OCI-LY1 (cell line): ENCODE data around the gene ENTPD8.

Source experiments
- H2AFZ ChIP-seq: fragments of 200-600 bp; sonication (generic), shearing (Covaris generic); 2 replicates; pipeline ENCODE4 v1.6.0; 2014; ENCODE audit warnings: antibody characterized with exemption, mild to moderate bottlenecking, low read length
- H3F3A ChIP-seq: fragments of 200-600 bp; sonication (generic), shearing (Covaris generic); 2 replicates; pipeline ENCODE4 v1.6.0; 2014; ENCODE audit warnings: mild to moderate bottlenecking, antibody characterized with exemption, low read length, moderate library complexity; ENCODE audit not compliant: insufficient read depth
- H3K27ac ChIP-seq: fragments of 200-600 bp; sonication (generic); 2 replicates; pipeline ENCODE4 v1.5.1; 2014; ENCODE audit warnings: low read length, mixed run types, mild to moderate bottlenecking, low read depth; ENCODE audit not compliant: poor library complexity, severe bottlenecking
- H3K27me3 ChIP-seq: fragments of 200-600 bp; sonication (generic); 2 replicates; pipeline ENCODE4 v1.6.0; 2014; ENCODE audit warnings: antibody characterized with exemption, mild to moderate bottlenecking, low read length, moderate library complexity; ENCODE audit not compliant: insufficient read depth
- H3K36me3 ChIP-seq: fragments of 200-600 bp; sonication (generic); 2 replicates; pipeline ENCODE4 v1.6.1; 2014; ENCODE audit warnings: mild to moderate bottlenecking, antibody characterized with exemption, low read length, moderate library complexity, mixed read lengths; ENCODE audit not compliant: insufficient read depth
- H3K4me1 ChIP-seq: fragments of 200-600 bp; sonication (generic); 2 replicates; pipeline ENCODE4 v1.5.1; 2014; ENCODE audit warnings: mild to moderate bottlenecking, low read length, moderate library complexity; ENCODE audit not compliant: insufficient read depth, severe bottlenecking
- H3K4me2 ChIP-seq: fragments of 200-600 bp; sonication (generic), shearing (Covaris generic); 2 replicates; pipeline ENCODE4 v1.6.1; 2014; ENCODE audit warnings: low read length
- H3K4me3 ChIP-seq: fragments of 200-600 bp; sonication (generic); 2 replicates; pipeline ENCODE4 v1.5.1; 2014; ENCODE audit warnings: low read length, low read depth, mild to moderate bottlenecking, mixed read lengths; ENCODE audit not compliant: poor library complexity, severe bottlenecking
- H3K79me2 ChIP-seq: fragments of 200-600 bp; shearing (Covaris generic); 2 replicates; pipeline ENCODE4 v1.6.1; 2016; ENCODE audit warnings: mixed run types, low read length, mixed read lengths; ENCODE audit not compliant: insufficient read depth
- H3K9ac ChIP-seq: fragments of 200-600 bp; sonication (generic), shearing (Covaris generic); 2 replicates; pipeline ENCODE4 v1.6.1; 2014; ENCODE audit warnings: mild to moderate bottlenecking, low read length, mixed read lengths
- H3K9me2 ChIP-seq: fragments of 200-600 bp; sonication (generic), shearing (Covaris generic); 2 replicates; pipeline ENCODE4 v1.6.1; 2014; ENCODE audit warnings: low read depth, mild to moderate bottlenecking, low read length, mixed read lengths
- H3K9me3 ChIP-seq: fragments of 200-600 bp; shearing (Covaris generic); 2 replicates; pipeline ENCODE4 v1.6.1; 2014; ENCODE audit warnings: low read length, mixed read lengths
- H4K20me1 ChIP-seq: fragments of 200-600 bp; sonication (generic), shearing (Covaris generic); 2 replicates; pipeline ENCODE4 v1.6.0; 2016; ENCODE audit warnings: mild to moderate bottlenecking, low read length; ENCODE audit not compliant: insufficient read depth
- CTCF ChIP-seq: fragments of 200-600 bp; sonication (generic), shearing (Covaris generic); IDR thresholded peaks from 2 replicates; pipeline ENCODE4 v1.5.1; 2017; ENCODE audit warnings: mild to moderate bottlenecking, antibody characterized with exemption, low read length, moderate library complexity, mixed read lengths
- EZH2 ChIP-seq: fragments of 200-600 bp; sonication (generic), shearing (Covaris generic); IDR thresholded peaks from 2 replicates; pipeline ENCODE4 v1.8.0; 2017; ENCODE audit warnings: borderline replicate concordance, mixed run types, mild to moderate bottlenecking, antibody characterized with exemption, low read length, moderate library complexity, mixed read lengths

ENTPD8 gene

GRCh38 chr9:137457406-137458193 is 16.4 kb upstream of the ENTPD8 start:
- Histone ChIP-seq H4K20me1 (no peaks in the 10 kb centered on the region), H3K27me3 (peaks cover 2% of the 10 kb centered on the region; the same call in 1 of the 2 replicates), H2AFZ (no peak overlapping the region), H3K9me2 (no peaks in the 10 kb centered on the region), H3K4me3 (peak overlapping the region; percentile 65), H3K27ac (no peak overlapping the region), H3K79me2 (no peaks in the 10 kb centered on the region), H3F3A (no peaks in the 10 kb centered on the region), H3K9me3 (no peaks in the 10 kb centered on the region), H3K4me1 (peaks cover 50% of the 10 kb centered on the region), H3K36me3 (peaks cover 23% of the 10 kb centered on the region), H3K4me2 (peak overlapping the region; percentile 67), H3K9ac (no peak overlapping the region; the same call in 1 of the 2 replicates)
- no peak for TF ChIP-seq EZH2
- TF ChIP-seq CTCF = no peak

DNA sequence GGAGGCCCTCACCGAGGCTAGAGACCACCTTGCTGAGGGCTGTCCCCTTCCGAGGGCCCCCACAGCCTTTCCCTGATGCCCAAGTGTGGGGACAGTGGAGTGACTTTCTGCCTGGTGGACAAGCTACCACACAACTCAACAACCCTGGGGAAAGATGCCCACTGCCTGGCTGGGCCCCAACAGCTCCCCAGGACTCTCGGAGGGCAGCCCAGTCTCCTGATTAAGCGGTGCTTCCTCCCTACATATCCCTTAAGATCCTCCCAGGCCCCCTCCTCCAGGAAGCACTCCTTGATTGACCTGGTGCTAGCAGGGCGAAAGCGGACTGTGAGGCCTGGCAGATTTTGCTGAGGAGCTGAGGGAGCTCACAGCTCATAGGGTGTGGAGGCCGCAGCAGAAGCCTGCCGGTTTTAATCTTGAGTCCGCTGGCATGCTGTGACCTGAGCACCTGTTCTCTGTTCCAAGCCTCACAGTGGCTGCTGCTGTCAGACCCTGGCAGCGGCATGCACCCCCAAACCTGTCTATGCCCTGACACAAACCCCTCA is 15.8 kb upstream of the ENTPD8 start:
- Histone ChIP-seq H3K9ac (no peak overlapping the region), H3K4me2 (no peak overlapping the region), H3K27me3 (no peaks in the 10 kb centered on the region; the same call in 1 of the 2 replicates), H3K9me3 (no peaks in the 10 kb centered on the region), H3K4me1 (peaks cover 44% of the 10 kb centered on the region), H3K4me3 (no peak overlapping the region), H3F3A (no peaks in the 10 kb centered on the region), H4K20me1 (no peaks in the 10 kb centered on the region), H3K27ac (no peak overlapping the region), H2AFZ (no peak overlapping the region), H3K9me2 (no peaks in the 10 kb centered on the region), H3K79me2 (no peaks in the 10 kb centered on the region), H3K36me3 (peaks cover 27% of the 10 kb centered on the region)
- TF ChIP-seq CTCF (no peak), EZH2 (no peak)

DNA sequence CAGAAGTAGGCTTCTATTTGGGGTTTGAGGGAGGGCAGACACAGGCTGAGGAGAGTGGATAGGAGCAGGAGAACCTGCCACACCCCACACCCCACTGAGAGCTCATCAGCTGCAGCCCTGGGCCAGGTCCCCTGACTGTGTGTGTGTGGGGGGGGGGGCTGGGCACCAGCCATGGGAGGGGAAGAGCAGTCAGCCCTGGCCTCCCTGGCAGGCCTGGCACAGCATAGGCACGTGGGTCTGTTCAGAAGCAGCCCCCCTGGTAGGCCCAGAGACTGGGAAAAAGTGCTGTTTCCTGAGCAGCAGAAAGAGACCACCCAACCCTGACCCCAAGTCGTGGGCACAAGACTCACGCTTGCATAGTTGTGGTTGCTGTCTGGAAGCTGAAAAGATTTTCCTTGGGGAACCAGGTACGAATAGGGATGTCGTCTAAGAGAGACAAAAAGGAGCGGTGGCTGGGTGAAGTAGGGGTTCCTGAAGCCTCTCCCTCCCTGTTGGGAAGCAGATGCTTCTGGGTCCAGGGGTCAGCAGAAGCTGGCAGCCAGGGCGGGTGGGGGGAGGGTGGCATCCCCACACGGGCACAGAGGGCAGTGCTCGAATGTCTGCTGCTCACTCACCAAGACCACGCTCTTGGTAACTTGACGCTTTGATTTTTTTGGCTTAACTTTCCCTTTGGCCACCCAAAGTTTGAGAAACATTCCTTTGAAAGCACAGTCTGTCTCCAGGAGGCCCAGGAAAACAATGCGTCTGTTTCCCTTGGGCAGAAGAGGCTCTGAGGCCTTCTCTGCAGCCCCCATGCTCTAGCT is 15.1 kb upstream of the ENTPD8 start:
- TF ChIP-seq EZH2 = no peak
- no peak for TF ChIP-seq CTCF
- Histone ChIP-seq H3K9me3 (no peaks in the 10 kb centered on the region), H3K36me3 (peaks cover 27% of the 10 kb centered on the region), H3K4me1 (peaks cover 40% of the 10 kb centered on the region), H3K27ac (peak overlapping the region; percentile 33), H3K4me2 (no peak overlapping the region), H3K4me3 (no peak overlapping the region), H3K27me3 (no peaks in the 10 kb centered on the region), H3K79me2 (no peaks in the 10 kb centered on the region), H3K9me2 (no peaks in the 10 kb centered on the region), H2AFZ (no peak overlapping the region), H4K20me1 (no peaks in the 10 kb centered on the region), H3F3A (no peaks in the 10 kb centered on the region), H3K9ac (no peak overlapping the region)
